ENCODE measurements around the gene CDH7.

Gene CDH7

GRCh38 chr18:65919663-65920062 lies 168.9 kb downstream of the CDH7 start:
- no peak for DNase-seq (ENCODE audit: low spot score)

- DNase-seq (ENCODE audit: low spot score), result no peak
Measured at GRCh38 chr18:65922103-65922502, 171.3 kb downstream of the CDH7 start.

GRCh38 chr18:65924904-65925303 lies 174.1 kb downstream of the CDH7 start:
- DNase-seq (ENCODE audit: low spot score), result no peak

GRCh38 chr18:65934874-65935273 lies 184.1 kb downstream of the CDH7 start:
- no peak for DNase-seq (ENCODE audit: low spot score)

- DNase-seq (ENCODE audit: low spot score), result no peak
Measured at GRCh38 chr18:65936678-65937077, 185.9 kb downstream of the CDH7 start.

- DNase-seq (ENCODE audit: low spot score), result no peak
Measured at GRCh38 chr18:65937180-65937579, 186.4 kb downstream of the CDH7 start.

GRCh38 chr18:65938592-65939372 lies 188.0 kb downstream of the CDH7 start:
- DNase-seq (ENCODE audit: low spot score), result peak; percentile 48
